AG08395 (cell line): ENCODE results near the gene AKAP5.
"Not testable (repeated sequence)": the region's sequence is repeated elsewhere in the genome, so short reads cannot be mapped to it uniquely, and the experiment has no call there.

Experiments used
- DNase-seq: peaks from one replicate; pipeline ENCODE4 v3.0.0; 2012; ENCODE audit warnings: mixed read lengths, low spot score

The AKAP5 gene

DNA sequence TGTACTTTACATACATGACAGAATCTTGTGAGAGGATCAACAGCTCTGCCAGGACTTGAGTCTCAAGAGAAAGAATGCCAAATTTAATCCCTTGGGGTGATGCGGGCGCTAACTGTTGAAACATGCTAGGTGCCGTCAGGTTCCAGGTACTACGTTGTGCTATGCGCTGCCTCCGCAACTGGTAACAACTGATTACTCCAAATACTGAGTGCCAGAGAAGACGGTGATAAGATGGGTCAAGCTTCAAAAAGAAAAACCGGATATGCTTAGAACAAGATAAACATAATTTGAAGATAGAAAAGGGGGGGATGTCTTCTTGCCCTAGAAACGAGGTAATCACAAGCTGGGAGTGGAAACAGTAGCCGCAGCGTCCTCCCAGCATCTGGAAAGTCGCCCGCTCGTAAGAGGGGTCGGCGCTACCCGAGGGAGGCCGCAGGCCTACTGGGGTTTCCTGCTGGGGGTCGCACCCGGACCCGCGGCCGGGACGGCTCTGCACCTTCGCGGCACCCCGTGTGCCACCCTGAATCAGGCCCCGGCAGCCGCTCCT lies 37.7 kb downstream of the AKAP5 start:
- no peak for DNase-seq

DNA sequence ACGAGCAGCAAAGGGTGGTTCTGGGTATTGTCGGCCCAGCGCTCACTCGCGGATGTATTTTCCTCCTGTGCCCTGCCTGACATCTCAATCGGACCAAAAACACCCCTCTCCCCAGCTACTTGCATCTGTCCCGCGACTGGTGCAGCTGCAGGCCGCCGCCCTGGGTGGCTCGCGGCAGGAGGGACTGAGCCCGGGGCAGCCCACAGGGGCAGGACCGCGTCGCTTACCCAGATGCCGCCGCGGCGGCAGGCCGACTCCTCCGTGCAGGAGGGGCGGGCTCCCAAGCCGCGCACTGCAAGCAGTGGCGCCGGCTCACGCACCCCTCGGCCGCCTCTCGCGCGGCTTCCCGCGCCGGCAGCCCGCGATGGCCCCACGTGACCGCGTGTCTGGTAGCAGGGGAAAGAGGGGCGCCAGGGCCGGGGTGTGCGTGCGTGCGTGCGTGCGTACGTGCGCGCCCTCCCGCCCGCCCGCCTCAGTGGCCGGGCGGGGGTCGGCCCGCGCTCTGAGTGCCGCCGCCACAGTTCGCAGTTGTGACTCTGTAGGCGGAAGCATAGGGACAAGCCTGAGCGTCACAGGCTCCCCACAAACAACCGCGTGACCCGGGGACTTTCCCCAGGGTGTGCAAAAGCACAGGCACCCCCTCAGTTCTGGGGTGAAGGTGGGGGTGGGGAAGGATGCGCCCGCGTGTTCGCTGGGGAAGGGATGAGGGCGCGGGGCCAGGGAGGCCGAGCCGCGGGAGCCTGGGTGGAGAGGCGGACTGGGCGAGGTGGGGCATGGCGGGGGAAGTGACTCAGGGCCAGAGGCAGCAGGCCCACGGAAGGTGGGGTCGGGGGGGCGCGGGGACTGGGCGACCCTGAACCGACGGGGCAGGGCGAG lies 38.4 kb downstream of the AKAP5 start, which contains the start of gene ZBTB25:
ZBTB25 (minus strand) TSS at position 405 of the 876 bp plus-strand sequence. CDS start 13,305 bp downstream, outside the sequence.
- peak; percentile 88 for DNase-seq

DNA sequence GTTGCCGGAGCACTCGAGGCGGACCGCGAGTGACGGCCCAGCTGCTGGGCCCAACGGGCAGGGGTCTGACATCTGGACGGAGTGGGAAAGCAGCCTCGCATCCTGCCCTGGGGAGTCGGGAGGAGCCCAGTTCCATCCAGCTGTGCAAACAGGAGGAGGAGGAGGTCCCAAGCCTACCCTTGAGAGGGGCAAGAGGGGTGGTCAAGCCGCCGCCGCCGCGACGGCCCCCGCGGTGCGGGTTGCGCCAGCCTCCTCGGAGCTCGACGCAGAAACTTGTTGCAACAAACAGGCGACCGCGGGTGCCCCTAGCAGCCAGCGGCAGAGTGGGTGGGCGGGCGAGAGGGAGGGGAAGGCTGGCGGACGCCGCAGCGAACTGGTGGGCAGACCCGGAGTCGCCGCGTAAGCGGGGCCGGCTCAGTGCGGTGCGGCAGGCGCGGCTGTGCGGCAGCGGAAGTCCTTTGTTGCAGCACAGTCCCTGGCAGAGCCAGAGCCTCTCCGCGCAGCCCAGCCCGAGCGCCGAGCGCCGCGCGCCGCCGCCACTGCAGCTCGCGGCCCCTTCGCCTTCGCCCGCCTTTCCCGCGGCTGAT lies 39.1 kb downstream of the AKAP5 start, which contains the start of gene ZBTB1:
ZBTB1 (plus strand) TSS at position 461 of the 587 bp plus-strand sequence. CDS start 16,735 bp downstream, outside the sequence.
- peak; percentile 75 for DNase-seq

DNA sequence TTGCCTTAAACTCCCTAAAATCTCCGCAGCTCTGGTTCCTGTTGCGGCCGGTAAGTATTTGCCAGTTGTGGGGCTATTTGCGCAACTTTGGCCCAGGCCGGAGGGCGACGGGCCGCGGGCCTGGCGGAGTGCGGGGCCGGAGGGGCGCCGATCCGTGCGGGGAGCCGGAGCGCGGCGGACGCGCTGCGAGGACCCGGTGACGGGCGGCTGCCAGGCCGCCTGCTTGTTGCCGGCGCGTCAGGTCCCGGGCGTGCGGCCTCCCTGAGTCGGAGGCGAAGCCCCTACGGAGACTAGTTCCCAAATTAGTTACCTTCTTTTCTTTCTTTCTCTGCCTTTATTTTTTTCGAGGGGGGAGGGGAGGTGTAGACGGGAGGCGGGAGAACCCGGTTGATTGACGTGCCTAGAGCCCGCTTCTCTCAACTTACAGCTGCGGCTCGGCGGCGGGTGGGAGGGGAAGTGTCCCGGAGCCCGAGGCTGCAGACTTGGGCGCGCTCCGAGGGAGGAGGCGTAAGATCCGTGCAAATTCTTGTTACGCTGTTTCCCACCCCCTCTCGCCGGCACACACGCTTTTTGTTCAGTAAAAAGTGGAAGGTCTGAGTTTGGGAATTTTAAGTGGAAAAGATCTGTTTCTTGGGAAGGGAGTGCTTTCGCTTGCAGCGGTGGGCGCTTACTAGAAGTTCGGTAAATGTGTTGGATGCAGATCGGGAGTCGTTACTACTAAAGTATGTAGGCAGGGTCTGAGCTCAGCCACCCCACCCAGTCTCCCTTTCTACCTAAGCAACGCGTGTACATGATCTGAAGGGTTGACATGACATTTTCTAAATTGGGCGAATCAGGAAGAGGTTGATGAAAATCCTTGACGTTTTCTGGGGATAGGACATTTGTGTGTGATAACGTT lies 39.8 kb downstream of the AKAP5 start:
- peak; percentile 85 for DNase-seq

DNA sequence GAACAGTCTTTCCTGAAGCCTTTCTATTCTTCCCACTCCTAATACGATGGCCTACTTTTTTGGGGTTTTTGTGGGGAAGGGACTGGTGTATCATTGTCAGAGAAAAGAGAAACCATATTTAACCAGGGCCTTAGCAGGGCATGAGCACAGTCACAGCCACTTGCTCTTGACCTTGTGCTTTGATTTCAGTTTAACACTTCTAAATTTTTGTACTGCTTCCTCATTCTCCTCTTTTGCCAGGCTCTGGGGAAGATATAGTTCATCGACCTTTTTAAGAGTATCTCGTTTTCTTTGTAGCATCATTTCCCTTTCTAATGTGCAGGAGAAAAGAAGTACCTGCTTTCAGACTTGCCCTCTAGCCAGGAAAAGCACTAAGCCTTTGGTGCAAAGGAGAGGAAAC lies 41.4 kb downstream of the AKAP5 start:
- no peak for DNase-seq

DNA sequence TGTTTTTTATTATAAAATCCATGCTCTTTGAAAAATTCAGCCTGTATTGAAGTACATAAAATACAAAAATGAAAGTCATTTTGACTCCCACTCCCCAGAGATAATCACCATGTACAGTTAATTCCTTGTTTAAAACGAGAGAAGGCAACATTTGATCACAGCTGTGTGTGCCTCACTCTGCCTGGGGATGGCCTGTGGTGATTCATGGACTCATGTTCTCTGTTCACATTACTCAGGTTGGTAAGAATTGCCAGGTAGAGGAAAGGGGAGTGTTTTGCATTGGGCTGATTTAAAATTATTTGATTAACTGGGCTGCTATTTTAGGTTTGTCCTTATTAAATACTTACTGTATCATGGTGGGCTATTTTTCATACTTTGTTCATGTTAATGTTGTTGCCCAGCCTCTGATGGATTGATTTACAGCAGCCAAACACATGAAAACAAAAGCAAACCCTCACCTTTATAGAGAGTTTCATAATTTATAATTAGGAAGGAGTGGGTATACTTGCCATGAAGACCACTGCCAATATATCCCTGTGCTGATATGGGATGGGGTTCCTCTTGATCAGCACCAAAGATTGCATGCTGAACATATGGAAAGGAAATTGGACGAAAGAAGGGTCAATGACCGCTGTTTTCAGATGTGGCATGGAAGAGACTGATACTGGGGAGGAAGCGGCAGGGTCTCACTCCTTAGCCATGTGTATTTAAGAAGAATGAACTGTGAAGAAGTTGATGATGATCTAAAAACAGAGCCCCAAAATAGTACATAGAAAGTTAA lies 42.3 kb downstream of the AKAP5 start:
- no peak for DNase-seq

DNA sequence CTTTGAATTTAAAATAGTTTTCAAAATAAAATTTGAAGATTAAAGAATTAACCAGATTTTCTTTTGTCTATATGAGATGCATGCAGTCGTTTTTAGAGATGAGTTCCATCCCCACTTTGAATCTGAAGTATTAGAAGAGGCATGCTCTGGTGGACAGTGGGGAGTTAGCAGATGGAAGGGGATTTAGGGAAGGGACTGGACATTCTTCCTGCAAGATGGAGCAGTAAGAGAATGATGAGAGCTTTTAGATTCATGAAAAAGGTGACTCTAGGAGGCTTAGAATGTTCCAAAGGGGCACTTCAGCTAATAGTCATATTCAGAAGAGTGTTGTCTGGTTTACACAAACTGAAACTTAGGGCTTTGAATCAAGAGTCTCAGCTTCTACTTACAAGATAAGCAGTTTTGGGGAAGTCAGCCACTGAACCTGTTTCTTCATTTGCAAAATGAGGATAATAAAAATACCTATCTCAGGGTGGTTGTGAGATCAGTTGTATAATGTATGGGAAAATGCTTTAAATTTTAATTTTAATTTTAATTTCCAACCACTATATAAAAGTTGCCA lies 43.0 kb downstream of the AKAP5 start:
- no peak for DNase-seq

DNA sequence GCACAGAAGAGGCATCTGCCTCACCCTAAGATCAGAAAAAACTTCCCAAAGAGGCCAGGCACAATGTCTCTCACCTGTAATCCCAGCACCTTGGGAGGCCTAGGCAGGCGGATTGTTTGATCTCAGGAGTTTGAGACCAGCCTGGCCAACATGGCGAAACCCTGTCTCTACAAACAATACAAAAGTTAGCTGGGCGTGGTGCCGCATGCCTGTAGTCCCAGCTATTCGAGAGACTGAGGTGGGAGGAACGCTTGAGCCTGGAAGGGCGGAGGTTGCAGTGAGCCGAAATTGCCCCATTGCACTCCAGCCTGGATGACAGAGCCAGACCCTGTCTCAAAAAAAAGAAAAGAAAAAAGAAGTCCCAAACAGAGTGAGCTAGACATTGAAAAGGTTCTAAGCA lies 43.7 kb downstream of the AKAP5 start:
- no peak for DNase-seq

DNA sequence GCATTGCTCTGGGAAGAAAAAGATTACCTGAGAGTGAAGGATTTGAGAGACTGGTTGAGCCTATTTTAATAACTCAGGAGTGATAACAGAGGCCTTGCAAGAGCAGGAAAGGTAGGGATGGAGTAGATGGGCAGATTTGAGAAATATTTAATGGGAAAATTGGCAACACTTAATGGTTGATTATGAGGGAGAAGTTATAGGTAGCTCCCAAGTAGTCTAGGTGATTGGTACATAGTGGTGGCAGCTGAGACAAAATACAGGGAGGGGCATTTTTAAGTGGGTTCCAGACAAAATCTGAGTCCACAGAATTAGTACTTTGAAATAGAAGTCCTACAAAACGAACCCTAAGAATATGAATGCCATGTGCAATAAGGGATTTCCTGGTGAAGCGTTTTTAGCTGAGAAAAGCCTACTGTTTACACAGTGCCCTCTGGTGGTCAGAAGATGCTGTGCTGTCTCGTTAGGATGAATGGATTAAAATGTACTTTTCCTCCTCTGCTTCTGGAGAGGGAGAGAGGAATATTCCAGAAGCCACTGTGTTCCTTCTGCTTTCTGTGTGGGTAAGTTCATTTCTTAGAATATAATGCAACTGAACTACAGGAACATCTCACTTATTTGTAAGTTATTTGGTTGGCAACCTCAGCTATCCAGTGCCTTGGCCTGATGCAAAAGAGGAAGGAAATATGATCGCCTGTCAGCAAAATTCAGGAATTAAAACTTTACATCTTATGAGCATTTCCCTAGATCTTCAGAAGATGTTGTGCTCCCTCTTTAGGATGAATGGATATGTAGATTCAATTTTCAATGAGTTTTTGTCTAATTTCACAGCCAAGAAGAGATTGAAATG lies 45.7 kb downstream of the AKAP5 start:
- peak; percentile 56 for DNase-seq

DNA sequence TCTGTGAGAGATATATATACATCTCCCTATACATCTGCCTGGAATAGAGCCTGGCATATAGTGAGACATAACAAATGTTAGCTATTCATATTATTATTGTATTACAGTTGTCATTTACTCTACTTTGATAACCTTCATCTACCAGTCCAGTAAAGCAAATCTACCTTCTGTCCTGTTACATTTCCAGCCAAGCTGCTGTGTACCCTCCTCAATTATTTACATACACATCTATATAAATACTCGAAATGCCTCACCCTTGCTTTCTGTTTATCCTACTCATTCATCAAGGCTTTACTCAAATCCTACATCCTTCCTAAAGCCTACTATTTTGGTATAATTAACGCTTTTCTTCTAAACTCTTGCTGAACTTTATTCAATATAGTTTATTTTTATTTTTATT lies 48.0 kb downstream of the AKAP5 start:
- DNase-seq = no peak

DNA sequence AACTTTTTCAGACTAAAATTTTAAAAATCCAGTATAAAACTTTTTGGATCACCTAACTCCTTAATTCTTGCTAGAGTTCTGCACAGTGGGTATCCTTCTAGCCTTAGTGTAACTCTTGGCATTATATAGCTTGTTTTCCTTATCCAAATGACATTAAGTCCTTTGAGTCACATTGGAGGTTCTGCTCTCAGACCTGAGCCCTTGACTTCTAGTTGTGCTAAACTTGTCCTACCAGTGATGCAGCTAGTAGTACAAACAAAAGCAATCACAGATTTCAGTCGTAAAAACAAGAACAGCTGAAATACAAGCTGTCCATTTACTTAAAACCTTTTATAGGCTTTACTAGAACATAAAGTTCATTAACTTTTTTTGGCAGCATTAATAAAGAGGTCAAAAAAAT lies 49.8 kb downstream of the AKAP5 start:
- no peak for DNase-seq

DNA sequence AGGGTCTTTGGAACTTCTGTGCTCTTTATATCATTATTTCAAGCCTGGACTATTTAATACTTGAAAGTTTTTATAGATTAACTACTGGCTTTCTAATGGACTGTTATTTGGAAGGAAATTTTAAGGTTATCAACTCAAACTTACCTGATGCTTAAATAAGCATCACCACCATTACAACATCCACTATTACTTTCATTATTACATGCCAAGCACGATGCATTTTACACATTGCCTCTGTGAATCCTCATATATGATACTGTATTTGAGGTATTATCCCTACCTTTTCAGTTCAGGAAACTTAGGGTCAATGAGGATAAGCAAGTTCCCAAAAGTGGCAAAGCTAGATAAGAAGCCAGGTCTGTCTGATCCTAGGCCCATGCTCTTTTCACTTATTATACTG lies 51.7 kb downstream of the AKAP5 start:
- DNase-seq = no peak

DNA sequence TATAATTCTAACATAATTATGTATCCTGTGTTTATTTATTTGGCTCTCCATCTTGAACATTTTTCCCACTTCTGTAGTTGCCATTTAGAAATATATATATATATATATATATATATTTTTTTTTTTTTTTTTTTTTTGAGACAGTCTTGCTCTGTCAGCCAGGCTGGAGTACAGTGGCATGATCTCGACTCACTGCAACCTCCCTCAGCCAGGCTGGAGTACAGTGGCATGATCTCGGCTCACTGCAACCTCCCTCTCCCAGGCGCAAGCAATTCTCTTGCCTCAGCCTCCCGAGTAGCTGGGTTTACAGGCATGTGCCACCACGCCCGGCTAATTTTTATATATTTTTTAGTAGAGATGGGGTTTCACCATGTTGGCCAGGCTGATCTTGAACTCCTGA lies 52.4 kb downstream of the AKAP5 start:
- DNase-seq = not testable (repeated sequence)

DNA sequence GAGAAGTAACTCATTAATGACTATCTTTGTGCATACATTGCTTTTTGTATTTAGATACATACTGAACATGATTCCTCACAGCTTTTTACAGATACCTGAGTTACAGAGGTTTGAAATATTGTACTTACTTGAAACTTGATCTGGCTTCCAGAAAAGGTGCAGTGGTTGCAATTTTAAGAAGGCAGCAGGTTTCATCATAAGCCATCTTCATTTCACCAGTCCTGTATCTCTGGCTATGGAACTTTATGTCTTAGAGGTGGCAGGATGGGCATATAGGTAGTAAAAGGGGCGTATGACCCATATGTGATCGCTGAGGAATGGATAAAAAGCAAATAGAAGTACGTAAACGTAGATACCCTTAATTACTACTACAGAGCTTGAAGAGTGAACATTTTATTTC lies 52.9 kb downstream of the AKAP5 start:
- no peak for DNase-seq

DNA sequence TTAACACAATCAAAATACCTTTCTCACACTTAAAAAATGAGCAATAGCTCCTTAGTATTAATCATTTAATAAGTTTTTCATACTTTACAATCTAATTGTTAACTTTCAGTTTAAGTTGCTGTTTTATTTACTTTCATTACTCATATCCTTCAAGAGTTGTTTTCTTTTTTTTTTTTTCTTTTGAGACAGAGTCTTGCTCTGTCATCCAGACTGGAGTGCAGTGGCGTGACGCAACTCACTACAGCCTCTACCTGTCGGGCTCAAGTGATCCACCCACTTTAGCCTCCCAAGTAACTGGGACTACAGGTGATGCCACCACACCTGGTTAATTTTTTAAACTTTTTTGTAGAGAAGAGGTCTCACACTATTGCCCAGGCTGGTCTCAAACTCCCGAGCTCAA lies 55.4 kb downstream of the AKAP5 start:
- DNase-seq = no peak

DNA sequence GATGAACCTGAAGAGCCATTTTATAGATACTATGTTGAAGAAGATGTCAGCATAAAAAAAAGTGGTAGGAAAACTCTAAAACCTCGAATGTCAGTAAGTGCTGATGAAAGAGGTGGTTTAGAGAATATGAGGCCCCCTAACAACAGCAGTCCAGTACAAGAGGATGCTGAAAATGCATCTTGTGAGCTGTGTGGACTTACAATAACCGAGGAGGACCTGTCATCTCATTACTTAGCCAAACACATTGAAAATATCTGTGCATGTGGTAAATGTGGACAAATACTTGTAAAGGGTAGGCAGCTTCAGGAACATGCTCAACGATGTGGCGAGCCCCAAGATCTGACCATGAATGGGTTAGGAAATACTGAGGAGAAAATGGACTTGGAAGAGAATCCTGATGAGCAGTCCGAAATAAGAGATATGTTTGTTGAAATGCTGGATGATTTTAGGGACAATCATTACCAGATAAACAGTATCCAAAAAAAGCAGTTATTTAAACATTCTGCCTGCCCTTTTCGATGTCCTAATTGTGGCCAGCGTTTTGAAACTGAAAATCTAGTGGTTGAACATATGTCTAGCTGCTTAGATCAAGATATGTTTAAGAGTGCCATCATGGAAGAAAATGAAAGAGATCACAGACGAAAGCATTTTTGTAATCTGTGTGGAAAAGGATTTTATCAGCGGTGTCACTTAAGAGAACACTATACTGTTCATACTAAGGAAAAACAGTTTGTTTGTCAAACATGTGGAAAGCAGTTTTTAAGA lies 57.5 kb downstream of the AKAP5 start:
- DNase-seq = no peak
